DND-41 (cell line): ENCODE results near the gene OR2AT4.
"Not testable (repeated sequence)": the region's sequence is repeated elsewhere in the genome, so short reads cannot be mapped to it uniquely, and the experiment has no call there.

Source experiments
- CTCF ChIP-seq: IDR thresholded peaks from 2 replicates; pipeline ENCODE4 v1.5.1; 2012; ENCODE audit warnings: borderline replicate concordance, low read length, moderate library complexity, mild to moderate bottlenecking; ENCODE audit not compliant: poor library complexity, severe bottlenecking; ENCODE audit errors: extremely low read depth
- EZH2 ChIP-seq: IDR thresholded peaks from 3 replicates; pipeline ENCODE4 v1.6.1; 2012; ENCODE audit warnings: borderline replicate concordance, low read depth, mild to moderate bottlenecking, moderate library complexity, low read length, inconsistent platforms; ENCODE audit not compliant: severe bottlenecking

GRCh38 chr11:75105967-75106681 is 9.4 kb upstream of the OR2AT4 start:
- not testable (repeated sequence) for TF ChIP-seq CTCF, EZH2
